RPMI7951 (cell line): ENCODE data around the gene SDK1. TPM values are rescaled to one million over a fixed set of nuclear protein-coding genes. Genes with fewer than 3 reads are reported as not detected.

Experiments
- DNase-seq: peaks from one replicate; pipeline ENCODE4 v3.0.0-alpha.2; 2012; ENCODE audit warnings: low read depth
- total RNA-seq: library from RNA; depleted of rRNA; stranded (reverse); fragments of >200 nt; shearing (Covaris generic); gene quantifications from 2 replicates; pipeline ENCODE4 v1.2.3, GENCODE V29; 2014

Gene SDK1
- total RNA-seq, 1 experiment from 2014 or later, result 3.1 TPM

- no peak for DNase-seq
These were observed 854.0 kb downstream of the SDK1 start for GRCh38 chr7:4154882-4155535.

- no peak for DNase-seq
These were observed 855.1 kb downstream of the SDK1 start for GRCh38 chr7:4156190-4156589.

DNA sequence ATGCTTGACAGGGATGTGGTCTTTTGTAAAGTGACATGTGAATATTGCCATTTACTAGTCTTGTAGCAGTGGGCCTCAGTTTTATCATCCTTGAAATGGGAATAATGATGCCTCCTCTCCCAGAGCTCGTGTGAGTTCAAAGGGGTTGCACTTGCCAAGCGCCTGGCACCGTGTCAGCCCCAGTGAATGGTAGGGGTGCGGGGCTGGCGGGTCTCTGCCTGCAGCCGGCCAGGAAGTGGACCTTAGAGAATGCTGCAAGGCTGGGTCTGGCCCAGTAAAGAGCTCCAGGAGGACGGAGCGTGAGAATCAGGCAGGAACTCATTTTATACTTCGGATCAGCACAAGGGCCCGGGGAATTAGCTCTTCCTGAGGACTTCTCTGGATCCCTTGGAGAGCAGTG lies 856.6 kb downstream of the SDK1 start:
- DNase-seq, result no peak

DNA sequence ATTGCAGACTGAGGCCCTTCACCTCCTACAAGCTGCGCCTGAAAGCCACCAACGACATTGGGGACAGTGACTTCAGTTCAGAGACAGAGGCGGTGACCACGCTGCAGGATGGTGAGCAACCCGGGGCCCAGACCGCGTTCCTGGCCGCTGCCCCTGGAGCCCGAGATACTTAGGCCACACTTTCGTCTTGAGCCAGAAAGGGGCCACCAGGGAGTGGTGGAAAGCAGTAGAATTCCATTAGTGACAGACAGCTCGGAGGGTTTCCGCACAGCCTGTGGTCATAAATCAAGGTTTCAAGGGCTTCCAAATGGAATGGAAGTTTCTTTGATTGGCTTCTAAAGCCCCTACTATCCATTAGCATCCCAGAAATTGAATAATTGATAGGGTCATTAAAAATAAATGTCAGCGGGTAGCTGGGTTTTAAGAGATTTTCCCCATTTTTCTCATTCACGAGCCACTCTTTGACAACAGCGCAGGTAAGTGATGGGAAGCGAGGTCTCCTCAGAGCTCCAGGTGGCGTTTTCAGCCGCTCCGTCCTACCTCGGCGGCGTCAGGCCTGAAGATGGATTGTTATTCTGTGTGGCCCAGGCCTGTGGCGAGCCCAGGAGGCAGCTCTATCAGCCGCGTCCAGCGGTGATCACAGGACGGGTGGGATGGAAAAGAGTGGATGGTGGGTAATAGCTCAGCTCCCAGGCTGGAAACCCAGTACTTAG lies 857.5 kb downstream of the SDK1 start:
- DNase-seq, result no peak

- DNase-seq, result no peak
These were observed 858.1 kb downstream of the SDK1 start for GRCh38 chr7:4159154-4159501.

GRCh38 chr7:4159761-4160554 lies 858.9 kb downstream of the SDK1 start:
- no peak for DNase-seq

DNA sequence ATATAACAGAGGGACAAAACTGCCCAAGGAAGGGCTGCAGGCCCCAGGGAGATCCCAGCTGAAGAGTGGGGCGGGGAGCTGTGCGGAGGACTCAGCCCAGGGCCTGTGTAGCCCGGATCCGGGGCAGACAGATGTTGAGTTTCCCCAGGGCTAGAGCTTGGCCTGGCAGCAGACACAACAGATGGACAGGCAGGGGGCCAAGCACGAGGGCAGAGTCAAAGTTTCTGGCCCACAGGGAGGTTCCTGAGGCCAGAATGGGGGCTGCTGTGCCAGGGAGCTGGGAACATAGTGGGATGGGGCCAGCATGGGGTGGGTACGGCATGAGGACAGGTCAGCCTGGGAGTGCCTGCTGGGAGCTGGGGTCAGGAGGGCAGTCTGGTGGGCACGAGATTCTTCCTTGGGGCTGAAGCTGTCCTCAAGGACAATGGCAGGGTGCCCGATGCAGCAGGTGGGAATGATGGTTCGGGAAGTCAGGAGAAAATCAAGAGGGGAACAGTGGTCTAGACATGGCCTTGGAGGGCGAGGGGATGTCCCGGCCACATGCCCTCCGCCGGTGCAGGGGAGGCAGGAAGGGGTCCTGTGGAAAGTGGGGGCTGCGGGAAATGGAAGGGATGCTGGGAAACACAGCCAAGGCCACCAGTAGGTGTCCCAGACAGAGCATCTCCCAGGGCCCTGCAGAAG lies 862.0 kb downstream of the SDK1 start:
- DNase-seq, result no peak

DNA sequence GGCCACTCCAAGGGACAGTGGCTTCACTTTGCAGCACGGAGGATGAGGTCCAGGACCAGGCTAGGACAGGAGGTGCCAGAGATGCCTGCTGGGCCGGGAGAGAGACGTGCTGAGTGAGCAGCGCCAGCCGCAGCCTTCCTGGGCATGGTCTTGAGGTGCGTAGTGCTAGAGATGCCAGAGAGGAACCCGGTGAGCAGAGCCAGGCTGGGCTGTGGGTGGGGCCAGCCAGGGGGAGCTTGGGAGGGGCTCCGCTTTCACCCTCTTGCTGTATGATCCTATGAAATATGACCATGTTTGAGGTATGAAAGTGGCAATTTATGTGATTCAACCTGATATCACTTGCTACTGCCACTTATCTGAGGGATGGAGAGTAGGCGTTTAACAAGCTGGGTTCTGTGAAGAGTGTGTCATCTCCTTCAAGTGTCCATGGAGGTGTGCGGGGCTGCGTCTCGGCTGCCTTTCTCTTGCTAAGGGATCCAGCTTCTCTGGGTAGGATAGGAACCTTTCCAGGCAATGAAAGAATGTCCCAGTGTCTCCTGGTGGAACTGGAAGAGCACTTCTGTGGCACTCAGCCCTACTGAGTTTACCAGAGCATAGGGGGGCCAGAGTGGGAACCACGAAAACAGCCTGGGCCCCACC lies 862.6 kb downstream of the SDK1 start:
- DNase-seq, result no peak

- no peak for DNase-seq
These were observed 863.5 kb downstream of the SDK1 start for GRCh38 chr7:4164556-4164955.

- DNase-seq, result no peak
These were observed 865.3 kb downstream of the SDK1 start for GRCh38 chr7:4166340-4166739.

DNA sequence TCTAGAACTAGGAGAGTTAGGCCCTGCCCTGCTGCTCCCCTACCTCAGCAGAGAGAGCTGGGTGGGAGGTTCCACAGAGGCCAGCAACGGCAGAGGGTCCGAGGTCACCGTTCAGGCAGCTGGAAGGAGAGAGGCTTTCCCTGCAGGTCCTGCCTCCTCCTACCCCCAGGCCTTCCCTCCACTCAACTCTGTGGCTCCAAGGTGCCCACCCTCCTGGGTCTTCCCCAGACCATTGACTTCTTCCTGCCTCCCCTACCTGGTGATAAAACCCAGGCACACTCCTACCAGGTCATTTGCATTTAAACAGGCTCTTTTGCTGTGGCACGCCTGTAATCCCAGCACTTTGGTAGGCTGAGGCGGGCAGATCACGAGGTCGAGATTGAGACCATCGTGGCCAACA lies 865.8 kb downstream of the SDK1 start:
- no peak for DNase-seq

- DNase-seq, result no peak
These were observed 866.4 kb downstream of the SDK1 start for GRCh38 chr7:4167385-4167910.

GRCh38 chr7:4168041-4168440 lies 867.0 kb downstream of the SDK1 start:
- DNase-seq, result no peak

- DNase-seq, result no peak
These were observed 867.5 kb downstream of the SDK1 start for GRCh38 chr7:4168541-4168940.

DNA sequence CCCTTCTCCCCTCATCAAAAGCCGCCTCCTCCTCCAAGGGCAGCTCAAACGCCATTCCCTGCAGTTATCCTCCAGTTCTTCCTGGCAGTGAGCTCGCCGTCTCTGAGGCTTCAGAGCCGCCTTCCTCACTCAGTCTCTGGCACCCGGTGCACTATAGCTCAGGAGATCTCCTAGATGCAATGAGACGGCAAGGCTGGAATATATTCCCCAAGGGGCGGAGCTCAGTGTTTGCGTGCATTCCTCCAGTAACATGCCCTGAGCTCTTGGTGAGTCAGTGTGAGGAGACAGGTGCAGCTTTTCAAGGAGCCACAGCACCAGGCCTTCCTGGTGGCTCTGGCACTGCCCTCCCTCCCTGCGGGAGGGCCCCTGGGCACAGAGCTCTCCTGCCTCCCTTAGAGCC lies 868.4 kb downstream of the SDK1 start:
- DNase-seq, result no peak

- DNase-seq, result no peak
These were observed 870.1 kb downstream of the SDK1 start for GRCh38 chr7:4170997-4171786.

- no peak for DNase-seq
These were observed 871.8 kb downstream of the SDK1 start for GRCh38 chr7:4172883-4173282.

DNA sequence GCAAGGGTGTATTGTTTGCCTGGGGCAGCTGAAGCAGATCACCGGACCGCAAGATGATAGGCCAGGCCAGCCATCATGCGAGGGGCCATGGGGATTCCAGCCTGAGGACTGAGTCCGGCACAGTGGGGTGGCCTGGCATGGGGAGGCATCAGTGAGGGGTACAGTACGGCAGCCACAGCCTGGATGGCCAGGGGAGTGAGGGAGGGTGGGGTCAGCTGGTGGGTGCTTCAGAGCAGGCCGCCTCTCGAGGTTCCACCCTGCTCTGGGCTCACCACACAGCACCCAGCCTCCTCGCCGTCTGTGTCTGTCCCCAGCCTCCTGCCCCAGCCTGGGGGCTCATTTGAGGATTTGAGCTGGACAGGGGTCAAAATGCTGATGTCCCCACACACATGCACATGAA lies 872.6 kb downstream of the SDK1 start:
- no peak for DNase-seq

GRCh38 chr7:4174016-4174415 lies 873.0 kb downstream of the SDK1 start:
- DNase-seq, result no peak

- no peak for DNase-seq
These were observed 873.4 kb downstream of the SDK1 start for GRCh38 chr7:4174451-4174850.

GRCh38 chr7:4174884-4175283 lies 873.8 kb downstream of the SDK1 start:
- no peak for DNase-seq
